Small intestine (tissue), 7 donors: Measurements from ENCODE around the gene EAF2. TPM values are rescaled to one million over a fixed set of nuclear protein-coding genes. Genes with fewer than 3 reads are reported as not detected.
A peak's percentile ranks its signal among the peaks of the same experiment; 100 is the strongest.

Experiments used
- DNase-seq, 2 donors: peaks; one replicate each; pipeline versions ENCODE4 v3.0.0 to v3.0.0-alpha.2; 2013
- FAIRE-seq: peaks from 2 replicates; lab custom pipeline; 2012; peaks lifted over from hg19 to GRCh38; lab: Jason Lieb, UNC
- H3K27ac ChIP-seq, 3 donors: one replicate each; pipeline ENCODE4 v1.5.1; 2013; ENCODE audit warnings: low read length in 2 of 3, mild to moderate bottlenecking in 2 of 3, control low read depth in 1 of 3, inconsistent platforms in 1 of 3, low read depth in 1 of 3, moderate library complexity in 1 of 3
- H3K27me3 ChIP-seq, 3 donors: one replicate each; pipeline ENCODE4 v1.6.1; 2013; ENCODE audit warnings: low read length in 3 of 3, inconsistent platforms in 1 of 3; ENCODE audit not compliant: control insufficient read depth in 3 of 3, insufficient read depth in 3 of 3
- H3K36me3 ChIP-seq, 3 donors: one replicate each; pipeline ENCODE4 v1.6.1; 2013; ENCODE audit warnings: low read length in 3 of 3, inconsistent platforms in 1 of 3, low read depth in 1 of 3, mild to moderate bottlenecking in 1 of 3, moderate library complexity in 1 of 3; ENCODE audit not compliant: control insufficient read depth in 3 of 3, insufficient read depth in 2 of 3
- H3K4me1 ChIP-seq, 3 donors: one replicate each; pipeline ENCODE4 v1.6.1; 2013; ENCODE audit warnings: low read length in 2 of 3, inconsistent platforms in 1 of 3, low read depth in 1 of 3, mild to moderate bottlenecking in 1 of 3, moderate library complexity in 1 of 3; ENCODE audit not compliant: control insufficient read depth in 3 of 3, insufficient read depth in 2 of 3
- H3K4me3 ChIP-seq, 3 donors: one replicate each; pipeline ENCODE4 v1.5.1; 2013; ENCODE audit warnings: low read length in 3 of 3, control low read depth in 1 of 3, inconsistent platforms in 1 of 3, low read depth in 1 of 3, mild to moderate bottlenecking in 1 of 3, moderate library complexity in 1 of 3
- H3K9me3 ChIP-seq, 2 donors: one replicate each; pipeline ENCODE4 v1.6.1; 2013; ENCODE audit warnings: low read depth in 1 of 2, low read length in 1 of 2; ENCODE audit not compliant: control insufficient read depth in 2 of 2, insufficient read depth in 1 of 2
- WGBS, 3 donors: extraction: QIAGEN DNeasy Blood & Tissue Kit; methylation state at CpG; one replicate each; pipeline ENCODE4 v1.1.7; 2013; 5-methylcytosine and 5-hydroxymethylcytosine counted together
- polyA plus RNA-seq, 4 donors: library from polyadenylated mRNA; stranded (reverse) in 3 of 4; unstranded in 1 of 4; fragments of 200-250 nt in 3 of 4; fragments of 120-200 nt in 1 of 4; gene quantifications; one replicate each; pipeline versions ENCODE4 v1.2.1 to v1.2.3, GENCODE V29; 2013
- donor health status: healthy with polysubstance abuse.
- donor health status: control.
- donor health status: control.
- donor health status: Bipolar disorder and iron deficiency.
- donor health status: healthy.

EAF2 gene
- polyA plus RNA-seq, 4 donors, result 4.9 to 18.1 (median 6.9) TPM

DNA sequence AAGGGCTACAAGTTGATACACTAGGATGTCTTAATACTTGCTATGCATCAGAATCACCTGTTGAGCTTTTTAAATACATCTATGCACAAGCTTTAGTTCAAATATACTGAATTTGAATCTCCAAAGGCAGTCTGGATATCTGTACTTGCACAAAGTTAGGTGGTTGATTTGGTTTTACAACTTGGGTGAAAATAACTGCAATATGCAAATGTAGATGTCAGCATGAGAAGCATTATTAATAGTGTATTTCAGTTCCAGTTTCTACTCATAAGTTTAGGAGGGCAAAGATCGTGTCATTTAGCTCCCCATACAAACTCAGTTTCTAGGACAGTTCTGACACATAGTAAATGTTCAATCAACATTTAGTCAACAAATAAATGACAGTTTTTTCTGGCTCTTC lies 25.8 kb upstream of the EAF2 start:
- FAIRE-seq, result peak; percentile 39
- peaks cover 0 to 18% (median 2%) of the 10 kb centered on the region in 3 donors for H3K4me1 ChIP-seq
- H3K27me3 ChIP-seq, result no peaks in the 10 kb centered on the region
- no peaks in the 10 kb centered on the region for H3K9me3 ChIP-seq
- H3K36me3 ChIP-seq, result peaks cover 2 to 12% (median 8%) of the 10 kb centered on the region in 3 donors
- 6 to 29% (median 26%) methylated on average over 1 of the region's 1 CpG for WGBS, 3 donors
- no peak overlapping the region for H3K4me3 ChIP-seq
- H3K27ac ChIP-seq, result no peak overlapping the region
- DNase-seq, result peak; percentile 22 to 29

DNA sequence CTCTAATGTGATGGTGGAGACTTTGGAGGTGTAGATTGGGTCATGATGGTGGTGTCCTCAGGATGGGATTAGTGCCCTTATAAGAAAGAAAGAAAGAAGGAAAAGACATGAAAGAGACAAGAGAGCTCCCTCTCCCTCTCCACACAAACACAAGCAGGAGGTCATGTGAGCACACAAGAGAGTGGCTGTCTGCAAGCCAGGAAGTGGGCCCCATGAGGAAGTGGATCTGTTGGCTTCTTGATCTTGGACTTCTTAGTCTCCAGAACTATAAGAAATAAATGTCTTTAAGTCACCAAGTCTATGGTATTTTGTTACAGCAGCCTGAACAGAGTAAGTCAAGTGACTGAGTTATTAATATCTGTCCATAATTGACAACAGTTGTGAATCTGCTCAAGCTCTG lies 17.3 kb upstream of the EAF2 start:
- no peaks in the 10 kb centered on the region for H3K4me1 ChIP-seq
- peaks cover 3 to 9% (median 8%) of the 10 kb centered on the region in 3 donors for H3K36me3 ChIP-seq
- H3K27me3 ChIP-seq, result no peaks in the 10 kb centered on the region
- H3K9me3 ChIP-seq, result peaks cover 0 to 3% of the 10 kb centered on the region in 2 donors
- no peak overlapping the region for H3K4me3 ChIP-seq
- DNase-seq (no peak), FAIRE-seq (no peak)
- no peak overlapping the region for H3K27ac ChIP-seq

DNA sequence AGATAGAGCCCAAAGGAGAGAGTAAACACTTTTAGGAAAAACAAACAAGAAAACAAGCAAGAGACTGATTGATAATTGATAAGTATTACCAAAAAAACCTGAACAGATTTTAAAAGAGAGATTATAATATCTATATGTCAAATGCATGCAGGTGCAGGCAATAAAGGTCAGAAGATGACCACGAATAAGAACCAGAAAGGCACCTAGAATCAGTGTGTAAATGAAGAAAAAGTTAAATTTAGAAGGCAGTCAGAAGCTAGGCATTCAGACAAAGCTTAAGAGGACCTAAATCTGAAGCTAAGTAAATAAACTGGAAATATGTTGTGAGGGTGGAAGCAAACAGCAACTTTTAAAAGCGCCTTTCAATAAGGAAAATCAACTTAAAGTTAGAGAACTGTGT lies 16.4 kb upstream of the EAF2 start:
- Histone ChIP-seq H3K36me3 (peaks cover 3 to 9% (median 8%) of the 10 kb centered on the region in 3 donors), H3K4me3 (no peak overlapping the region), H3K27me3 (no peaks in the 10 kb centered on the region), H3K27ac (no peak overlapping the region), H3K9me3 (peaks cover 0 to 3% of the 10 kb centered on the region in 2 donors), H3K4me1 (no peaks in the 10 kb centered on the region)
- DNase-seq (no peak), FAIRE-seq (no peak)
- WGBS, 3 donors, result 88 to 95% (median 91%) methylated on average over 2 of the region's 2 CpGs

DNA sequence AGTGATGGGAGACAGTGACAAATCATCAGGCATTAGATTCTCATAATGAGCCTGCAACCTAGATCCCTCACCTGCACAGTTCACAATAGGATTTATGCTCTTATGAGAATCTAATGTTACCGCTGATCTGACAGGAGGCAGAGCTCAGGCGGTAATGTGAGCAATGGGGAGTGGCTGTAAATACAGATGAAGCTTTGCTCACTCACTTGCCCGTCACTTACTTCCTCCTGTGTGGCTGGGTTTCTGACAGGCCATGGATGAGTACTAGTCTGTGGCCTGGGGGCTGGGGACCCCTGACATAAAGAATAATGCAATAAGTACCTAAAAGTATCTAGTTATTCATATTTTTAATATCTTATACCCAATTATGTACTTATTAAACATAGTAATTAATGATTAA lies 15.8 kb upstream of the EAF2 start:
- no peak for FAIRE-seq
- no peak for DNase-seq
- Histone ChIP-seq H3K27ac (no peak overlapping the region), H3K4me3 (no peak overlapping the region), H3K36me3 (peaks cover 3 to 11% (median 10%) of the 10 kb centered on the region in 3 donors), H3K4me1 (no peaks in the 10 kb centered on the region), H3K9me3 (peaks cover 0 to 5% of the 10 kb centered on the region in 2 donors), H3K27me3 (no peaks in the 10 kb centered on the region)
- 88 to 93% (median 90%) methylated on average over 3 of the region's 3 CpGs for WGBS, 3 donors

DNA sequence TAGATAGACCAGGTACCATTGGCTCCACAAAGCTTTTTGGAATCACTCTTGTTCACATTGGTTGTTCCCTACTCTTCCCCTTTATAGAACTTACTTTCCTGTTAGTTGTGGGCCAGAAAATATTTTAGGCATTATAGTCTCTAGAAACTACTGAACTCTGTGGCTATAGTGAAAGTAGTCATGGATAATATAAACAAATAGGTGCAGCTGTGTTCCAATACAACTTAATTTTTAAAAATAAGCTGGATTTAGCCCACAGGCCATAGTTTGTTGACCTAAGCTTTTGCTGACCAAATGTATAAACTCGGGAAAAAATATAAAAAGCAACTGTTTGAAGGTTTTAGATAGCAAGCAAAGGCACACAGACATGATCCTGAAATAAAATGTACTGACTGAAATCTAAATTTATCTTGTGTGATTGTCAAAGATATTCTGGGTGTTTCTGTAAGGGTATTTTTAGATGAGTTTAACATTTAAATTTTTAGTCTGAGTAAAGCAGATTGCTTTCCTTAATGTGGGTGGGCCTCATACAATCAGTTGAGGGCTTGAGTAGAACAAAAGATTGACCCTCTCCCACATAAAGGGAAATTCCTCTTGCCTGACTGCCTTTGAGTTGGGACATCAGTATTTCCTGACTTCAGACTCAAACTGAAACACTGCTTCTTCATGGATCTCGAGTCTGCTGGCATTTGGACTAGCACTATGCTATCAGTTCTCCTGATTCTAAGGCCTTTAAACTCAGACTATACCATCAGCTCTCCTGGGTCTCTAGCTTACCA lies 13.4 kb upstream of the EAF2 start:
- FAIRE-seq (no peak), DNase-seq (no peak)
- Histone ChIP-seq H3K36me3 (peaks cover 3 to 14% (median 10%) of the 10 kb centered on the region in 3 donors), H3K4me1 (no peaks in the 10 kb centered on the region), H3K27ac (no peak overlapping the region), H3K27me3 (no peaks in the 10 kb centered on the region), H3K4me3 (no peak overlapping the region), H3K9me3 (peaks cover 0 to 2% of the 10 kb centered on the region in 2 donors)
- WGBS, 3 donors, result 87 to 92% (median 87%) methylated on average over 2 of the region's 2 CpGs

DNA sequence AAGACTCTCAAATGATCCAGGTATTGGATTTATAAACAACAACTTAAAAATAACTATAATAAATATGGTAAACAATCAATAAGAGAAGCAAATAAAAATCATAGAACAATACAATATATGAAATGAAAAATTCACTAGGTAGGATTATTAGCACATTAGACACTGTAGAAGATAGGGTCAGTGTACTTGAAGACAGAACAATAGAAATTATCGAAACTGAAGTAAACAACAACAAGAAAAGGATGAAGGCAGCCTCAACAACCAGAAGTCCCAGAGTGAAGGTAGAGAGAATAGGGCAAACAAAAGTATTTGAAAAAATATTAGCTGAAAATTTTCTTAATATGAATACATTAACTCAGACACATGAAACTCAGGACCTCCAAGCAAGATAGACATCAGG lies 12.0 kb upstream of the EAF2 start:
- no peak overlapping the region for H3K4me3 ChIP-seq
- 100% methylated on average over 1 of the region's 1 CpG for WGBS, 3 donors
- H3K4me1 ChIP-seq, result no peaks in the 10 kb centered on the region
- H3K27ac ChIP-seq, result no peak overlapping the region
- FAIRE-seq, result peak; percentile 81
- no peak for DNase-seq
- no peaks in the 10 kb centered on the region for H3K27me3 ChIP-seq
- peaks cover 0 to 2% of the 10 kb centered on the region in 2 donors for H3K9me3 ChIP-seq
- peaks cover 3 to 11% (median 5%) of the 10 kb centered on the region in 3 donors for H3K36me3 ChIP-seq

DNA sequence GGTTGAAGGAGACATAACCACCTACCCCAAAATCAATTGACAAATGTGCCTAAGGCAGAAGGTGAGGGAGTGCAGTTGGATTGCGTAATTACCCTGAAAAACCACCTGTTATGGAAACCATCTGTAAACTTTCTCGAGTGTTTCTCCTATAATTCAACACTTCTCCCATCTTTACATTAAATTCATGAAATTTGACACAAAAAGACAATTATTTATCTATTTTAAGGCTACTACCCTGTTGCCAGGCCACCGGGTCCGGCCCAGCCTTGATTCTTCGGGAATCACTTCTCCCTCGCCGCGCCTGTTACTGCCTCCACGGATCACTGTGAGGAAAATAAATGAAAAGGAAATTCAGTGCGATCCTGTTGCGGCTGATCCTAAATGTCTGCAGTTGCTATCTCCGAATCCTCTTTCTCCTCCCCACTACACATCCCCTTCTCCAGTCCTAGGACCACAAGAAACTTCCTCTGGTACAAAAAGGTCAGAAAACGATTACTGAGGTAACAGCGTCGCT lies 795 bp upstream of the EAF2 start:
- Histone ChIP-seq H3K9me3 (no peaks in the 10 kb centered on the region), H3K36me3 (peaks cover 0 to 3% (median 0%) of the 10 kb centered on the region in 3 donors), H3K27me3 (no peaks in the 10 kb centered on the region), H3K27ac (peak overlapping the region; percentile 78 to 90 (median 79)), H3K4me1 (peaks cover 0 to 3% (median 0%) of the 10 kb centered on the region in 3 donors), H3K4me3 (peak overlapping the region; percentile 63 to 86 (median 77))
- DNase-seq, result peak in 1 of 2 donors; percentile 31
- WGBS, 3 donors, result 4 to 7% (median 5%) methylated on average over 15 of the region's 15 CpGs
- no peak for FAIRE-seq

DNA sequence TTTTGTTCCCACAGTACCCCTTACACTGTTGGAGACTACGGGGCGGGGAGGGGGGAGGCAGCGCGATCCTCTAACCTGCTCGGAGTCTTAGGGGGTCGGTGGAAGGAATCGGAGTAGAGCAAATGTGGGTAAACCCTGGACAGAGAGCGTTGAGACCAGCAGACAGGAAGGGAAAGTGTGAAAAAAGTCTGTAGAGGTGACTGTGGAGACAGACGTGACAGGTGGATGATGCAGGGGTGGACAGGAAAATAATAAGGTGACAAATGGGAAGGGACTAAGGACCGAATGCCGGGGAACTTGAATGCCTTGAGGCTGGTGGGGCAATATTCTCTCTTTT lies 424 bp downstream of the EAF2 start:
- H3K4me1 ChIP-seq, result peaks cover 0 to 3% (median 0%) of the 10 kb centered on the region in 3 donors
- DNase-seq, result peak in 1 of 2 donors; percentile 52
- H3K4me3 ChIP-seq, result peak overlapping the region; percentile 56 to 86 (median 77)
- no peak for FAIRE-seq
- H3K27ac ChIP-seq, result peak overlapping the region; percentile 52 to 90 (median 86)
- no peaks in the 10 kb centered on the region for H3K27me3 ChIP-seq
- no peaks in the 10 kb centered on the region for H3K9me3 ChIP-seq
- H3K36me3 ChIP-seq, result no peaks in the 10 kb centered on the region
- WGBS, 3 donors, result 0 to 1% (median 0%) methylated on average over 11 of the region's 11 CpGs
